Stimulated activated CD4-positive, alpha-beta T cell treated with anti-CD3 and anti-CD28 coated beads, Interleukin-4, amount 100 ng/mL, for 4 hours (primary cell): Measurements from ENCODE around the gene APOBR.
"Not testable (repeated sequence)": the region's sequence is repeated elsewhere in the genome, so short reads cannot be mapped to it uniquely, and the experiment has no call there.

Experiments
- DNase-seq, 2 experiments: peaks; one replicate each; pipeline ENCODE4 v3.0.0-alpha.2; 2020

Gene APOBR

GRCh38 chr16:28498666-28499381 is 4.4 kb downstream of the APOBR start:
- no peak for DNase-seq

GRCh38 chr16:28499854-28500253 is 5.4 kb downstream of the APOBR start:
- no peak for DNase-seq

DNA sequence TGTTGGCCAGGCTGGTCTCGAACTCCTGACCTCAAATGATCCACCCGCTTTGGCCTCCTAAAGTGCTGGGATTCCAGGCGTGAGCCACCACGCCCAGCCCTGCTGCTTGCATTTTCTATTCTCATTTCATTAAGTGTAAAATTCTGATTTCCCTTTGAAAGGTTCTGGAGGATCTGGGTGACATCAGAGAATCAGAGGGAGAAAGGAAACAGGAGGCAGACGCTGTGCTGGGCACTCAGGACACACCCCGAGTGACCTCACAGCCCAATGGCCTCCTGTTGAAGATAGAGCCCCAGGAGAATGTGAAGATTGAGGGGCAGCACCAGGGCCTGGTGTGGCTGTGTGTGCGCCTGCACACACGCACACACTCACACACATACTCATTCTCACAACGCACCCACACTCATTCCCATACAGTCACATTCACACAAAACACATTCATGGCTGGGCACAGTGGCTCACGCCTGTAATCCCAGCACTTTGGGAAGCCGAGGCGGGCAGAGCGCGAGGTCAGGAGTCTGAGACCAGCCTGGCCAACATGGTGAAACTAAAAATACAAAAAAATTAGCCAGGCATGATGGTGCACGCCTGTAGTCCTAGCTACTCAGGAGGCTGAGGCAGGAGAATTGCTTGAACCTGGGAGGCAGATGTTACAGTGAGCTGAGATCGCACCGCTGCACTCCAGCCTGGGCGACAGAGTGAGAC is 6.2 kb downstream of the APOBR start:
- not testable (repeated sequence) for DNase-seq

- no peak for DNase-seq
Observed at GRCh38 chr16:28501258-28502232, 7.1 kb downstream of the APOBR start.

DNA sequence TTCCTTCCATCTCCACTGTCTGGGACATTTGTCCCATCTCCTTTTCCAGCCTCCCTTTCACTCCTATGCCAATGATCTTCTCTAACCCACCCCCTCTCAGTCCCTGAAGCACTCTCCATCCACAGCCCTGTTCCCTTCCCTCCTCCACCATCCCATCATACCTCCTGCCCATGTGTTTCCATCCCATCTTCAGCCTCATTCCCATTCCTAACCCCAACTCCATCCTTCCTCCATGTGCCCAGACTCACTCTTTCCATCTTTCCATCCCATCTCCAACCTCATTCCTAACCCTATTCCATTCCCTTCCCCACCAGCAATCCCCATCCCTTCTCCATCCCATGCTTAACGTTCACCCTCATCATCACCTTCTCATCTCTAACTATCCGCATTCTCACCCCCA is 7.8 kb downstream of the APOBR start:
- DNase-seq: no peak

GRCh38 chr16:28503470-28504259 is 9.2 kb downstream of the APOBR start:
- no peak for DNase-seq

DNA sequence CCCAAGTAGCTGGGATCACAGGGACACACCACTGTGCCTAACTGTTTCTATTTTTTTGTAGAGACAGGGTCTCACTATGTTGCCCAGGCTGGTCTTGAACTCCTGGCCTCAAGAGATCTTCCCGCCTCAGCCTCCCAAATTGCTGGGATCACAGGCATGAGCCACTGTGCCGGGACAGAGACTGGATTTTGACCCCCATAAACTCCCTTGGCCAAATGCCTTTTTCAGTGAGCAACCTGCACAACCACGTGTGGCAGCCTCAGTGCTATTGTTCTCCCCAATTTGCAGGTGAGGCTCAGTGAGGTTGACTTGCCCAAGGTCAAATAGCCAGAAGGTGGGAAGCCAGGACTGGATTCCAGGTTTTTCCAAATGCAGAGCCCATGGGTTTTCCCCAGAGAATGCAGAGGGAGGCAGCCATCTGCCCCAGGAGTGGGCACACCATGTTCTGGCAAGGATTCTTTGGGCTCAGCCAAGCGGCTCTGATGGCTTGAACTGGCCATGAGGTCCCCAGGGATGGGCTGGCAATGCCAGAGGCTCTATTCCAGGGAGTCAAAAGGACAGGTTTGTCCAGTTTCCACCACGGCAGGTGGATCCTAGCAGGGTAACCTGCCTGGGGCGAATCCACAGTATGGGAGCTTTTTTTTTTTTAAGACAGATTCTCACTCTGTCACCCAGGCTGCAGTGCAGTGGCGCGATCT is 10.4 kb downstream of the APOBR start:
- no peak for DNase-seq

DNA sequence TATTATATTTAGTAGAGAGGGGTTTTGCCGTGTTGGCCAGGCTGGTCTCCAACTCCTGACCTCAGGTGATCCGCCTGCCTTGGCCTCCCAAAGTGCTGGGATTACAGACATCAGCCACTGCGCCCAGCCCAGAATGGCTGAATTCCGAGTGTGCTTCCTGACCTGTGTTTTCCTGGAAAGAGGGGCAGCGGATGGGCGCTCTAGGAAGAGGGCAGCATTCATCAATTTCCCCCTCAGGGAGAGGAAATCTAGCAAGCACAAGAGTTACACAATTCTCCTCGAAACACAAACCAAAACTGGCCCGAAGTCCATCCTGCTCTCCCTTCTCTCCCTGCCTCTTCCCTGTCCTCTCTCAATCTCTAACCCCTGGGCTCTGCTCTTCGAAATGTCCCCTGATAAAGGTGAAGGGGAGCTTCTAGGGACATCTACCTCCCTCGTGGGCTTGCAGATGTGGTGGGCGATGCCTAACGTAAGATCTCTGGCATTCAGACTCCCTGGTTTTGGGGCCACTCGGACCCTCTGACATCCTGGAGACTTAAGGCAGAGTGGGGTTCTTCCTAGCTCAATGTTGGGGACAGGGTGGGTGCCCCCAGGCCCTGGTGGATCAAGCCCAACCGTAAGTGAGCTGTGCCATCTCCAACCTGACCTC is 11.2 kb downstream of the APOBR start:
- no peak for DNase-seq

DNA sequence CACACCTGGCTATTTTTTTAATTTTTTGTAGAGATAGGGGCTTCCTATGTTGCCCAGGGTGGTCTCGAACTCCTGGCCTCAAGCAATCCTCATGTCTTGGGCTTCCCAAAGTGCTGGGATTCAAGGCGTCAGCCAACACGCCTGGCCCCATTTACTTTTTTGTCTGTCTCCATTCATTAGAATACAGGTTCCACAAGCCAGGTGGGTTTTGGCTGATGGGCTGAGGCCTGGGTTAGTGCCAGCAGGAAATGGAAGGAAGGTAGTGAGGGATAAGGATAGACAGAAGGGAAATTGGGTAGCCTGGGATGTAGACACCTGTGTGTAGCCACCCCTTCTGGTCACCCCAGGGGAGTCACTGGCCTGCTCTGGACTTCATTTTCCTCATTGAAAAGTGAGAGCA is 16.6 kb downstream of the APOBR start:
- DNase-seq: no peak

DNA sequence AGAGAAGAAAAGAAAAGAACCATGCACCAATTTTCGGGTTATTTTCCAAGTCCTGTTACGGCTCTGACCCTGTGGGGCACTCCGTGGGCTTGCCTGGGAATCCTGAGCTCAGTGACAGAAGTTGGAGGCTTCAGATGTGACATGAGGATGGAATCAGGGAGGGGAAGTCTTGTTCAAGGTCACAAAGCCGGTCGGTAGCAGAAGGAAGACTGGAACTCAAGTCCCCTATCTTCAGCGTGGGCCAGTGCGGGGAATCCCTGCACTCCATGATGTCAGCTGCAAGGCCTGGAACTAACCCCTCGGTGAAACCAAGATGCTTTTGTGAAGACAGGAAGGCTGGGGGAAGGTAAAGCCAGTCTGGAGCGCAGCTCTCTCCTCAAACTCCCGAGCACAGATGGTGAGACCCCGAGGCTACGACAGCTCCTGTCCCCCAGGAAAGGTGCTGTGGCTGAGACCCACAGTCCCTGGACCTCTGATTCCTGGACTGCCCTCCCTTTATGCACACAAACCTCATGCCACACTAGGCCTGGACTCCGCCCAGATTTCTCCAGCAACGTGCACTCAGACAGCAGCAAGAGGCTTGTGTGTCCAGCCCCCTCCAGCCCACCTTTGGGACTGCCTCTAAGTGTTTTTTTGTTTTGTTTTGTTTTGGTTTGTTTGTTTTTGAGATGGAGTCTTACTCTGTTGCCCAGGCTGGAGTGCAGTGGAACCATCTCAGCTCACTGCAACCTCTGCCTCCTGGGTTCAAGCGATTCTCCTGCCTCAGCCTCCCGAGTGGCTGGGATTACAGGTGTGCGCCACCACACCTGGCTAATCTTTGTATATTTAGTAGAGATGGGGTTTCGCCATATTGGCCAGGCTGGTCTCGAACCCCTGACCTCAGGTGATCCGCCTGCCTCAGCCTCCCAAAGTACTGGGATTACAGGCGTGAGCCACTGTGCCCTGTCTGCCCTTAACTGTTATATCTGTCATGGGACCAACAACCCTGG is 17.7 kb downstream of the APOBR start:
- no peak for DNase-seq

DNA sequence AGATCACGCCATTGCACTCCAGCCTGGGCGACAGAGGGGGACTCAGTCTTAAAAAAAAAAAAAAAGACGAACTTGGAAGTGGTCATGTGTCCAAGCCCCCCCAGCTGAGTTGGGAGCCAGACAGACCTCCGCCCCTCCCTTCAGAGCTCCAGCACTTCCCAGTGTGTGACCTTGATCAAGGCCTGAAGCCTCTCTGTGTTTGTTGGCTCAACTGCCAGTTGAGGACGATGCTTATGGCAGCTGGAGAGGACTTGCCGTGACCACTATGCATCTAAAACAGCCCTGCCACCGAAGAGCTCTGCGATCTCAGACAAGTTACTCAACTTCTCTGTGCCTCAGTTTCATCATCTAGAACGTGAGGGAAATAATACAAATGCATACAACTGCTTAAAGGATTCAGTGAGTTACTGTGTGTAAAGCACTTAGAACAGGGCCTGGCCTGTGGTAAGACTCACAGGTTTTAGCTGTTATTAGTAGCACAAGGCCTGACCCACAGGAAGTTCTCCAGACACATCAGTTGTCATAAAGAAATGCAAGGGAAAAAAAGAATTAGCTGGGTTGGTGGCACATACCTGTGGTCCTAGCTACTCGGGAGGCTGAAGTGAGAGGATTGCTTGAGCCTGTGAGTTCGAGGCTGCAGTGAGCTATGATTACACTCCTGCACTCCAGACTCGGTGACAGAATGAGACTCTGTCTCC is 19.2 kb downstream of the APOBR start:
- DNase-seq: no peak

GRCh38 chr16:28514246-28514645 is 19.8 kb downstream of the APOBR start:
- DNase-seq: no peak

DNA sequence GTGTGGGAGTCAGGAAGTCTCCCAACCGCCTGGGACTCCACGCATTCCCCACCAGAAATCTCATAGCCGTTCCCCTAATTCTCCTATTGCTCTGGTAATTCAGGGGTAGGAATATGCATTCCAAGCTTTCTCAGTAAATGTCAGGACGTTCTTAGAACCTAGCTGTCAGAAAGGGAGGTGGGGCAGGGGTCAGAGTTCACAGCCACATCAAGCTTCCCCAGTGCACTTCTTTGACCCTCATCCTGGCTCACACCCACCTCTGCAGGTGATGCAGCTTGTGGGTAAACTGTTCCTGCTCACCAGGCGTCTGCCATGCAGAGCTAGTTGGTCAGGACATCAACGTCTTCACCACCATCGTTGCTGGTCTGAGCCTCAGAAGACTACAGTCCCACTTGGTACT is 26.2 kb downstream of the APOBR start:
- no peak for DNase-seq

- no peak for DNase-seq
Observed at GRCh38 chr16:28521436-28521835, 27.0 kb downstream of the APOBR start.

- DNase-seq: no peak
Observed at GRCh38 chr16:28522792-28523191, 28.3 kb downstream of the APOBR start.

GRCh38 chr16:28524681-28525171 is 30.3 kb downstream of the APOBR start:
- no peak for DNase-seq

- no peak for DNase-seq
Observed at GRCh38 chr16:28526201-28527099, 32.0 kb downstream of the APOBR start.
